NCI-H1048 (cell line): ENCODE results near the gene IFNLR1.
A peak's percentile ranks its signal among the peaks of the same experiment; 100 is the strongest.
"Not testable (repeated sequence)": the region's sequence is repeated elsewhere in the genome, so short reads cannot be mapped to it uniquely, and the experiment has no call there.

Experiments
- DNase-seq: peaks from one replicate; lab custom pipeline; 2025; lab: John Stamatoyannopoulos, UW

Gene IFNLR1

GRCh38 chr1:24186993-24187790, at the start of gene IFNLR1:
Gene IFNLR1, minus strand, starts transcription at chr1:24187289. Its CDS starts 41 bp downstream, at chr1:24187248.
- peak; percentile 60 for DNase-seq

- DNase-seq = no peak
Measured at GRCh38 chr1:24235921-24236788, 49.1 kb upstream of the IFNLR1 start.

- no peak for DNase-seq
Measured at GRCh38 chr1:24233684-24234600, 46.9 kb upstream of the IFNLR1 start.

- no peak for DNase-seq
Measured at GRCh38 chr1:24231701-24232100, 44.6 kb upstream of the IFNLR1 start.

GRCh38 chr1:24228311-24228710, 41.2 kb upstream of the IFNLR1 start:
- no peak for DNase-seq

GRCh38 chr1:24226749-24227148, 39.7 kb upstream of the IFNLR1 start:
- DNase-seq = no peak

- no peak for DNase-seq
Measured at GRCh38 chr1:24224761-24225160, 37.7 kb upstream of the IFNLR1 start.

- no peak for DNase-seq
Measured at GRCh38 chr1:24224086-24224485, 37.0 kb upstream of the IFNLR1 start.

GRCh38 chr1:24222793-24223192, 35.7 kb upstream of the IFNLR1 start:
- DNase-seq = no peak

GRCh38 chr1:24222008-24222605, 35.0 kb upstream of the IFNLR1 start:
- DNase-seq = no peak

GRCh38 chr1:24221246-24221645, 34.2 kb upstream of the IFNLR1 start:
- no peak for DNase-seq

GRCh38 chr1:24216276-24217074, 29.4 kb upstream of the IFNLR1 start:
- no peak for DNase-seq

- DNase-seq = no peak
Measured at GRCh38 chr1:24215226-24215814, 28.2 kb upstream of the IFNLR1 start.

- DNase-seq = no peak
Measured at GRCh38 chr1:24212376-24212775, 25.3 kb upstream of the IFNLR1 start.

GRCh38 chr1:24210195-24210627, 23.1 kb upstream of the IFNLR1 start:
- DNase-seq = no peak

GRCh38 chr1:24209097-24209496, 22.0 kb upstream of the IFNLR1 start:
- no peak for DNase-seq

GRCh38 chr1:24207709-24208108, 20.6 kb upstream of the IFNLR1 start:
- no peak for DNase-seq

GRCh38 chr1:24207395-24207687, 20.3 kb upstream of the IFNLR1 start:
- not testable (repeated sequence) for DNase-seq

GRCh38 chr1:24206516-24207394, 19.7 kb upstream of the IFNLR1 start:
- no peak for DNase-seq

- no peak for DNase-seq
Measured at GRCh38 chr1:24206083-24206464, 19.0 kb upstream of the IFNLR1 start.
